22Rv1 (cell line): ENCODE data around the gene PRKCE.

ENCODE experiments used
- H3K27ac ChIP-seq: fragments of 450-650 bp; 2 replicates; pipeline ENCODE4 v1.5.1; 2017
- ZFX ChIP-seq: fragments of 450-650 bp; IDR thresholded peaks from 2 replicates; pipeline ENCODE4 v1.6.1; 2017; ENCODE audit warnings: antibody characterized with exemption, borderline replicate concordance
- TF ChIP-seq, protein P1 (sequence below): fragments of 450-650 bp; IDR thresholded peaks from 2 replicates; pipeline ENCODE4 v1.5.1; 2017; ENCODE audit warnings: mild to moderate bottlenecking

PRKCE gene

DNA sequence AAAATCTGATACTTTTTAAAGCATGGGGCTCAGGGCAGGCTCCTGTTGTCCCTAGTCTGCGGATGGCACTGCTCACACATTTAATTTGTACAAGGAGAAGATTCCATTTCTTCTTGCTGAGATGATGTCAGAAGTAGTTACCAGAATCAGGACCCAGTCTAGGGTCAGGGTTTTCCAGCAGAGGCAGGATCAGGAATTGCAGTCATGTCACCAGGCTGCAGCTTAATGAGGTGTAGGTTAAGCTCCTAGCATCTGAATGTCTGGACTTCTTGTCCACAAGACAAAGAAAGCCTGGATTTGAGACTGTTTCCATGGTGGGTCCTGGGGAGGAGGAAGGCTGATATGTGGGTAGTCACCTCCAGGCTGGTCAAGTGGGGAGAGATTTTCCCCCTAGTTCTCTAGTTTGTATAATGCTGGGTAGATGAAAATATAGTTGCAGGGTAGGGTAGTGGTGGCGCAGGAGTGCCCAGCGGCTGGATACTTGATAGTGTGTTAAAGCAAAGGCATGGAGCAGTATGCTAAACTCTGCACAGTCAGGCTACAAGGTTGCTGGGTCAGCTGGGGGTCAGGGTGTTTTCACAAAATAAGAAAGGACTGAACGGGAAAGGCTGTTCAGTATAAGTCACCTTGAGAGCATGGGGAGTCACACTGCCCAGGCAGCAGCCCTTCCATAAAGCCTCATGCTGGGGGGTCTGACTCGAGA is 148.4 kb downstream of the PRKCE start:
- TF ChIP-seq ZFX: no peak
- TF ChIP-seq, protein P1, sequence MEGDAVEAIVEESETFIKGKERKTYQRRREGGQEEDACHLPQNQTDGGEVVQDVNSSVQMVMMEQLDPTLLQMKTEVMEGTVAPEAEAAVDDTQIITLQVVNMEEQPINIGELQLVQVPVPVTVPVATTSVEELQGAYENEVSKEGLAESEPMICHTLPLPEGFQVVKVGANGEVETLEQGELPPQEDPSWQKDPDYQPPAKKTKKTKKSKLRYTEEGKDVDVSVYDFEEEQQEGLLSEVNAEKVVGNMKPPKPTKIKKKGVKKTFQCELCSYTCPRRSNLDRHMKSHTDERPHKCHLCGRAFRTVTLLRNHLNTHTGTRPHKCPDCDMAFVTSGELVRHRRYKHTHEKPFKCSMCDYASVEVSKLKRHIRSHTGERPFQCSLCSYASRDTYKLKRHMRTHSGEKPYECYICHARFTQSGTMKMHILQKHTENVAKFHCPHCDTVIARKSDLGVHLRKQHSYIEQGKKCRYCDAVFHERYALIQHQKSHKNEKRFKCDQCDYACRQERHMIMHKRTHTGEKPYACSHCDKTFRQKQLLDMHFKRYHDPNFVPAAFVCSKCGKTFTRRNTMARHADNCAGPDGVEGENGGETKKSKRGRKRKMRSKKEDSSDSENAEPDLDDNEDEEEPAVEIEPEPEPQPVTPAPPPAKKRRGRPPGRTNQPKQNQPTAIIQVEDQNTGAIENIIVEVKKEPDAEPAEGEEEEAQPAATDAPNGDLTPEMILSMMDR: no peak
- no peak overlapping the region for H3K27ac ChIP-seq

DNA sequence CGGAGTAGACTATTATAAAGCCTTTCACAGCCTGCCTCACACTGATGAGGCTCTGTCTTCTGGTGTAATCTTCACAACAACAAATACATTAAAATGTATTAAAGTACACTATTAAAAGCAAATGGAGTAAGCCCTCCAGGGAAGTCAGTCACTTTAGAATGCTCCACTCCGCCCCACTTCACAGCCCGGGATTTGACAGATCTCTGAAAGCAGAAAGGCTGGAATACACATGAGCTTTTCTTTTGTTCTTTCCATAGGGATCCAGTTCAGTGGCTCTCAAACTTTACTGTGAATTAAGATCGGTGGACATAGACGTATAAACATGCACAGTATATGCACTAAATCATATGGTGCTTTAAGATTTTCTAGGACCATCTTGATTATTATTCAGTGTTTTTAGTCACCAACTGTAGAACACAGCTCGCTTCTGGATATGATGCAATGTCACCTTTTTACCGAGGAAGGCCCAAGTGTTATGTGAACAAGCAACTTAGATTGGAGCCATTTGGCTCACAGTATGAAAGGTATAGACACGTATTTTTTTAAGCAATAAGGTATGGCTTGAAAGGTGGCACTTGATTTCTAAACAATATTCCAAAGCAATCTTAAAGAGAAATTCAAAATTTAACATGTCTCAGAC is 151.1 kb downstream of the PRKCE start:
- TF ChIP-seq, protein P1: no peak
- no peak for TF ChIP-seq ZFX
- no peak overlapping the region for H3K27ac ChIP-seq

DNA sequence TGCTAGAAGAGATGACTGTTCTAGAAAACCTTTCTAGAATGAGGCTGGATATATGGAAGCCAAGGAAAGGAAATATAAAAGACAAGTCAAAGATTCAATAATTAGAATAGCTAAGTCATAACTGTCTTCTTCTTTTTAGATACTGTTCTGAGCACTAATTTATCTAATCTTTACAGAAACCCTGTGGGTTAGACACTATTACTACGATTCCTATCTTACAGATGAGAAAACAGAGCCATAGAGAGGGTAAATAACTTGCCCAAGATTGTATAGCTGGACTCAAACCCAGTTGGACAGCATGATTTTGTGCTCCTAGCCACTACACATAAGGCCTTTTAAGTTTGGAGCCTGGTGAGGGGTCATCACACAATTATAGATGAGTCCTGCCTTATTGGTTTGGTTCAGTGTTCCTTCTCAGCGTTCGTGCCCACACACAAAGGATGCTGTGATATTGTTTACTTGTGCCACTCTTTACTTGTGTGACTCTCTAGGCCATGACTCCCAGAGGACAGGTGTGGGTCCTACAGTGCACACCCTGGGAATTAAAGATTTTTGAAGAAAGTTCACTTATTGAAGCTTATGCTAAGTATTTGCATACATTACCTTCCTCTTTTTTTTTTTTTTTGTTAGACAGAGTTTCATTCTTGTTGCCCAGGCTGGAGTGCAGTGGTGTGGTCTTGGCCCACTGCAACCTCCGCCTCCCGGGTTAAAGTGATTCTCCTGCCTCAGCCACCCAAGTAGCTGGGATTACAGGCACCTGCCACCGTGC is 153.7 kb downstream of the PRKCE start:
- H3K27ac ChIP-seq: no peak overlapping the region
- TF ChIP-seq ZFX: no peak
- TF ChIP-seq, protein P1: no peak

DNA sequence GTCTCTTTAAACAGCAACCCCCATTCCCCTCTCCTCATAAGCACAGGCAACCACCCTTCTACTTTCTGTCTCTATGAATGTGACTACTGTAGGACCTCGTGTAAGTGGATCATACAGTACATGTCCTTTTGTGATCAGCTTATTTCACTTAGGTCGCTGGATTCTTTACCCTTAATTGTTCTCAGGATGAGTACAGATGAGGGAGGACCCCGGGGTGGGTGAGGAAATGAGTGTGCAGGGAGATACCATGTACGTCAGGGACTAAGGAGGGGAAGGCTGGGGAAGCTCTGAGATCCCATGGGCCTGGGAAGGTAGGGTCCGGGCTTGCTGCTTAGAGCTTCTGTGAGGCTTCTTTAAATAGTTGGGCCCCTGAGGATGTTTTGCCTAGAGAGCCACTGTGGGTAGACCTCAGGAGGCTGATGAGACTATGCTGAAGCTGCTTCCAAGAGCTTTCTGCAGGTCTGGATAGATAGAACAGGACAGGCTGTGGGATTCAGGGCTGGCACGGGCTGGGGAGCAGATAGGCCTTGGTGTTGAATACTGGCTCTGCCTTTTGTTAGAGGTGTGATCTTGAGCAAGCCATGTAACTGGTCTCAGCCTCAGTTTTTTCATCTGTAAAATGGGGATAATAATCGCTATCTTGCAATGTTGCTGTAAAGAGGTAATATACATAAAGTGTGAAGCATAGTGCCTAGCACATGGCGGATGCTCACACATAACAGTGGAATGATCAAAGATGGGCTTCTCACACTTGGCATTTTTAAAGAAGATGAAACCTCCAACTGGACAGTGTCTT is 155.3 kb downstream of the PRKCE start:
- TF ChIP-seq, protein P1: no peak
- TF ChIP-seq ZFX: no peak
- H3K27ac ChIP-seq: no peak overlapping the region

DNA sequence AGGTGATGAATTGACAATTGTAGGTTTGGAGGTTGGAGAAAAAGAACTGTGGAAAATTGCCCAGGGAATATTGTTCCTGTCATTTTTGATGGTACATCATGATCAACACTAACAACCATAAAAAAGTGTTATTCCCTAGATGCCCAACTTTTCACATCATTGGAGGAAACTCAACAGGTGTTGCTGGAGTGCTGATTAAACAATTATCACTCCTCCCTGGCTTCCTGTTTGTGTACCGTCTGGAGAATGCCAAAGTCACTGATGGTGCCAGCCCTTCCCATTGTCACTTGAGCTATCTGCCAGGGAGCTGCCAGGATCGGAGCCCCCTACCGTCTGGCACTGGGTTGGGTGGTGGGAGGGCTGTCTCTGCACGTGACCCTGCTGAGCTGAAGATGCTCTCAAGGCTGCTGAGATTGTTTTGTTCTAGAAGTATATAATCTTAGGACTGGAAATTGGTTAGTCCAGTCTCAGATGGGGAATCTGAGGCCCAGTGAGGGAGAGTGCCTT is 156.9 kb downstream of the PRKCE start:
- H3K27ac ChIP-seq: no peak overlapping the region
- no peak for TF ChIP-seq ZFX
- TF ChIP-seq, protein P1: no peak

DNA sequence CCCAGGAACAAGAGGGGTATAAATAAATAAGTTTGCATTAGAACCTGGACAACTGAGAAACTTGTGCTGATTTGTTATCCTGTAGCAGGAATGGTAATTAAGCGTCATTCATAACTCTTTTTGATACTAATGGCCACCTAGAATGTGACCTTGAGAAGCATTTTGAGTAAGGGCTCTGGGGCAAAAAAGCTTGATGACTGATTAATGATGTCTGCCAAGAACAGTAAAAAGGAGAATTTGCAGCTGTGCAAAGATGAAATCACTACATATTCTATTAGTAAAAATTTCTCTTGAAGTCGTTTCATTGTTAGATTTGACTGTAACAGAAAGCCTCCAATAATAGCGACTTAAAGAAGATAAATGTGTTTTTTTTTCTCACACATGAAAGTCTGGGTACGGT is 157.7 kb downstream of the PRKCE start:
- no peak for TF ChIP-seq ZFX
- TF ChIP-seq, protein P1: no peak
- no peak overlapping the region for H3K27ac ChIP-seq
